GM19372 (cell line): ENCODE data around the gene ANKRD33B.

Experiments used
- ATAC-seq: cut with Tn5 transposase; IDR thresholded peaks from one replicate; pipeline ENCODE4 v1.9.1; 2021; ENCODE audit warnings: mild to moderate bottlenecking, low read depth, moderate library complexity; ENCODE audit not compliant: unreplicated experiment

The ANKRD33B gene

GRCh38 chr5:10688651-10689171, 124.8 kb downstream of the ANKRD33B start:
- ATAC-seq = no peak

GRCh38 chr5:10689391-10690081, 125.7 kb downstream of the ANKRD33B start:
- ATAC-seq = no peak

GRCh38 chr5:10690460-10691440, 126.9 kb downstream of the ANKRD33B start:
- ATAC-seq = no peak

GRCh38 chr5:10691826-10692785, 128.2 kb downstream of the ANKRD33B start:
- no peak for ATAC-seq

- ATAC-seq = no peak
Observed at GRCh38 chr5:10695055-10695649, 131.3 kb downstream of the ANKRD33B start.

- no peak for ATAC-seq
Observed at GRCh38 chr5:10695759-10696543, 132.1 kb downstream of the ANKRD33B start.

- ATAC-seq = peak; percentile 54
Observed at GRCh38 chr5:10699281-10699874, 135.5 kb downstream of the ANKRD33B start.

- ATAC-seq = peak; percentile 46
Observed at GRCh38 chr5:10699987-10700386, 136.1 kb downstream of the ANKRD33B start.

GRCh38 chr5:10700516-10700915, 136.6 kb downstream of the ANKRD33B start:
- ATAC-seq = no peak

- no peak for ATAC-seq
Observed at GRCh38 chr5:10701567-10702039, 137.7 kb downstream of the ANKRD33B start.

GRCh38 chr5:10702040-10702629, 138.3 kb downstream of the ANKRD33B start:
- no peak for ATAC-seq

- ATAC-seq = no peak
Observed at GRCh38 chr5:10702911-10703491, 139.1 kb downstream of the ANKRD33B start.

GRCh38 chr5:10703676-10704075, 139.8 kb downstream of the ANKRD33B start:
- no peak for ATAC-seq

- no peak for ATAC-seq
Observed at GRCh38 chr5:10704949-10705621, 141.2 kb downstream of the ANKRD33B start.

- ATAC-seq = no peak
Observed at GRCh38 chr5:10705747-10706146, 141.9 kb downstream of the ANKRD33B start.

- ATAC-seq = no peak
Observed at GRCh38 chr5:10706326-10706725, 142.5 kb downstream of the ANKRD33B start.
